Measurements from ENCODE around the gene GINS2. TPM values are rescaled to one million over a fixed set of nuclear protein-coding genes. Genes with fewer than 3 reads are reported as not detected.

The GINS2 gene
- total RNA-seq, 3 donors from 2014 or later, result 0.66 to 3.1 (median 1.1) TPM

GRCh38 chr16:85733839-85734170 lies 45.1 kb upstream of the GINS2 start:
- Histone ChIP-seq H3K27me3 (no peaks in the 10 kb centered on the region), H3K9me3 (no peaks in the 10 kb centered on the region), H3K4me1 (no peaks in the 10 kb centered on the region), H3K36me3 (no peaks in the 10 kb centered on the region), H3K4me3 (no peak overlapping the region), H3K27ac (no peak overlapping the region)
- no peak for DNase-seq (ENCODE audit: low spot score in 2 of 2)
- intact Hi-C loops (cut with DNase I; ENCODE audit: low total_unique reads), result no loop called here
- TF ChIP-seq POLR2A (IDR thresholded peaks at IDR 0.05), result no peak
- TF ChIP-seq POLR2AphosphoS5 (IDR thresholded peaks at IDR 0.05), result no peak
- no peak for TF ChIP-seq CTCF (IDR thresholded peaks at IDR 0.05)

GRCh38 chr16:85733155-85733838 lies 44.5 kb upstream of the GINS2 start:
- Histone ChIP-seq H3K4me3 (no peak overlapping the region), H3K4me1 (no peaks in the 10 kb centered on the region), H3K36me3 (no peaks in the 10 kb centered on the region), H3K27me3 (no peaks in the 10 kb centered on the region), H3K9me3 (no peaks in the 10 kb centered on the region), H3K27ac (no peak overlapping the region)
- TF ChIP-seq POLR2A (IDR thresholded peaks at IDR 0.05) (no peak), CTCF (IDR thresholded peaks at IDR 0.05) (no peak), POLR2AphosphoS5 (IDR thresholded peaks at IDR 0.05) (no peak)
- intact Hi-C loops (cut with DNase I; ENCODE audit: low total_unique reads), result no loop called here
- no peak for DNase-seq (ENCODE audit: low spot score in 2 of 2)

DNA sequence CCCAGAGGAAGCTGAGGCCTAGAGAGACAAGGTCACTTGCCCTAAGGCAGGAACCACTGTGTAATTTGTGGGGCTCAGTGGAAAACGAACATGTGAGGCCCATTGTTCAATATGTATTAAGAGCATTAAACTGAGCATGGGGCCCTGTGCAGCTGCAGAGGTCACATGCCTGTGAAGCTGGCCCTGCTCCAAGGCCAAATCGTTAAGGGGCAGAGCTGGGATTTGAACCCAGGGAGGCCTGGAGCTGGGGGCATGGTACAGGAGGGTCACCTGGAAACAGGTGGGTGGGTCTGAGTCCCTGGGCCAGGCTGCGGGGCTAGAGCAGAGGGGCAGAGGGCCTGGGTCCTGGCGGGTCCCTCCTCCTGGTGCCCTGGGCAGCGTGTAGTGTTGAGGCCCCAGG lies 42.4 kb upstream of the GINS2 start:
- Histone ChIP-seq H3K36me3 (no peaks in the 10 kb centered on the region), H3K4me1 (no peaks in the 10 kb centered on the region), H3K27ac (no peak overlapping the region), H3K27me3 (no peaks in the 10 kb centered on the region), H3K9me3 (no peaks in the 10 kb centered on the region), H3K4me3 (no peak overlapping the region)
- intact Hi-C loops (cut with DNase I; ENCODE audit: low total_unique reads), result no loop called here
- TF ChIP-seq CTCF (IDR thresholded peaks at IDR 0.05) (no peak), POLR2A (IDR thresholded peaks at IDR 0.05) (no peak), POLR2AphosphoS5 (IDR thresholded peaks at IDR 0.05) (no peak)
- no peak for DNase-seq (ENCODE audit: low spot score in 2 of 2)

GRCh38 chr16:85730186-85730465 lies 41.4 kb upstream of the GINS2 start:
- Histone ChIP-seq H3K27me3 (no peaks in the 10 kb centered on the region), H3K27ac (no peak overlapping the region), H3K9me3 (no peaks in the 10 kb centered on the region), H3K4me3 (no peak overlapping the region), H3K4me1 (no peaks in the 10 kb centered on the region), H3K36me3 (no peaks in the 10 kb centered on the region)
- no peak for DNase-seq (ENCODE audit: low spot score in 2 of 2)
- intact Hi-C loops (cut with DNase I; ENCODE audit: low total_unique reads), result no loop called here
- no peak for TF ChIP-seq POLR2AphosphoS5 (IDR thresholded peaks at IDR 0.05)
- TF ChIP-seq CTCF (IDR thresholded peaks at IDR 0.05), result no peak
- no peak for TF ChIP-seq POLR2A (IDR thresholded peaks at IDR 0.05)

- H3K27ac ChIP-seq, result no peak overlapping the region
- H3K27me3 ChIP-seq, result no peaks in the 10 kb centered on the region
- no peaks in the 10 kb centered on the region for H3K4me1 ChIP-seq
- no peaks in the 10 kb centered on the region for H3K9me3 ChIP-seq
- intact Hi-C loops (cut with DNase I; ENCODE audit: low total_unique reads), result no loop called here
- no peak overlapping the region for H3K4me3 ChIP-seq
- no peaks in the 10 kb centered on the region for H3K36me3 ChIP-seq
- no peak for DNase-seq (ENCODE audit: low spot score in 2 of 2)
- TF ChIP-seq POLR2A (IDR thresholded peaks at IDR 0.05), result no peak
- no peak for TF ChIP-seq POLR2AphosphoS5 (IDR thresholded peaks at IDR 0.05)
- TF ChIP-seq CTCF (IDR thresholded peaks at IDR 0.05), result no peak
These were observed 40.9 kb upstream of the GINS2 start for GRCh38 chr16:85729452-85730185.

Measured in breast epithelium (tissue), 4 donors.